A673 (cell line): Measurements from ENCODE around the gene ARSI.

ENCODE experiments used
- EZH2 ChIP-seq: fragments of 200-600 bp; sonication (generic); IDR thresholded peaks from 2 replicates; pipeline ENCODE4 v1.6.1; 2017; ENCODE audit warnings: borderline replicate concordance, low read depth, mild to moderate bottlenecking, mixed read lengths, antibody characterized with exemption, low read length; ENCODE audit not compliant: poor library complexity, severe bottlenecking
- TF ChIP-seq, protein P1 (sequence below): fragments of 300-800, 200-600 bp; sonication (generic); conservative IDR thresholded peaks from 2 replicates; pipeline ENCODE4 v1.5.1; 2017; ENCODE audit warnings: low read depth, mild to moderate bottlenecking, antibody characterized with exemption, low read length, moderate library complexity, mixed read lengths

DNA sequence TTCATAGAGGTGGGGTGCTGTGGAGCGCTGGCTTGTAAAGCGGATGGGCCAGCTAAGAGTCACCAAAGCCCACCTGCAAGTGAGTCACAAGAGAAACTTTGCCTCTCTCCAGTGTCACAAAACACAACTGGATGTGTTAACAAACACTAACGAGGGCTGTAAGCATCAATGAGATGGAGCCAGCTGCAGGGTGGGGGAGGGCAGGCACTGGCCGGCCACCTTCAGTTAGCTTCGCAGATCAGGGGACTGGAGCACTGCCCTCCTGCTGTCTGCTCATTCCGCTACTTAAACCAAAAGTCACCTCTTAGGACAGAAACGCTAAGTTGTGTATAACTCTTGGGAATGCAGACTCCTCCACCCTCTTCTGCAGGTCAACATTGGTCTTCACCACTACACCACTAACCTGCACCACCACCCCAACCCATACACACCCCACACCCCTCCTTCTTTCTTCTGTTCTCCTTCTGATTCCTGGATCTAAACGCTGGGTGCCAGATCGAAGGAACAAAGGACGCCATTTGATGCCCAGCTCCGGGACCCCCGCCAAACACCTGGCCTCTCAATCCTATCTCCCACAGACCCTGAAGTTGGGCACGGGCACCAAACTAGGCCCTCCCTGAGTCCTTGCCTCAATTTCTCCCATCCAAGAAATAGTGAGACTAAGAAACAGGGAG is 2.1 kb downstream of the ARSI start:
- TF ChIP-seq, protein P1, sequence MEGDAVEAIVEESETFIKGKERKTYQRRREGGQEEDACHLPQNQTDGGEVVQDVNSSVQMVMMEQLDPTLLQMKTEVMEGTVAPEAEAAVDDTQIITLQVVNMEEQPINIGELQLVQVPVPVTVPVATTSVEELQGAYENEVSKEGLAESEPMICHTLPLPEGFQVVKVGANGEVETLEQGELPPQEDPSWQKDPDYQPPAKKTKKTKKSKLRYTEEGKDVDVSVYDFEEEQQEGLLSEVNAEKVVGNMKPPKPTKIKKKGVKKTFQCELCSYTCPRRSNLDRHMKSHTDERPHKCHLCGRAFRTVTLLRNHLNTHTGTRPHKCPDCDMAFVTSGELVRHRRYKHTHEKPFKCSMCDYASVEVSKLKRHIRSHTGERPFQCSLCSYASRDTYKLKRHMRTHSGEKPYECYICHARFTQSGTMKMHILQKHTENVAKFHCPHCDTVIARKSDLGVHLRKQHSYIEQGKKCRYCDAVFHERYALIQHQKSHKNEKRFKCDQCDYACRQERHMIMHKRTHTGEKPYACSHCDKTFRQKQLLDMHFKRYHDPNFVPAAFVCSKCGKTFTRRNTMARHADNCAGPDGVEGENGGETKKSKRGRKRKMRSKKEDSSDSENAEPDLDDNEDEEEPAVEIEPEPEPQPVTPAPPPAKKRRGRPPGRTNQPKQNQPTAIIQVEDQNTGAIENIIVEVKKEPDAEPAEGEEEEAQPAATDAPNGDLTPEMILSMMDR = no peak
- no peak for TF ChIP-seq EZH2
